NCI-H187 (cell line): ENCODE data around the gene ASAP2.

Source experiments
- DNase-seq, 2 experiments: peaks; one replicate each; lab custom pipeline; 2025; lab: John Stamatoyannopoulos, UW

ASAP2 gene

DNA sequence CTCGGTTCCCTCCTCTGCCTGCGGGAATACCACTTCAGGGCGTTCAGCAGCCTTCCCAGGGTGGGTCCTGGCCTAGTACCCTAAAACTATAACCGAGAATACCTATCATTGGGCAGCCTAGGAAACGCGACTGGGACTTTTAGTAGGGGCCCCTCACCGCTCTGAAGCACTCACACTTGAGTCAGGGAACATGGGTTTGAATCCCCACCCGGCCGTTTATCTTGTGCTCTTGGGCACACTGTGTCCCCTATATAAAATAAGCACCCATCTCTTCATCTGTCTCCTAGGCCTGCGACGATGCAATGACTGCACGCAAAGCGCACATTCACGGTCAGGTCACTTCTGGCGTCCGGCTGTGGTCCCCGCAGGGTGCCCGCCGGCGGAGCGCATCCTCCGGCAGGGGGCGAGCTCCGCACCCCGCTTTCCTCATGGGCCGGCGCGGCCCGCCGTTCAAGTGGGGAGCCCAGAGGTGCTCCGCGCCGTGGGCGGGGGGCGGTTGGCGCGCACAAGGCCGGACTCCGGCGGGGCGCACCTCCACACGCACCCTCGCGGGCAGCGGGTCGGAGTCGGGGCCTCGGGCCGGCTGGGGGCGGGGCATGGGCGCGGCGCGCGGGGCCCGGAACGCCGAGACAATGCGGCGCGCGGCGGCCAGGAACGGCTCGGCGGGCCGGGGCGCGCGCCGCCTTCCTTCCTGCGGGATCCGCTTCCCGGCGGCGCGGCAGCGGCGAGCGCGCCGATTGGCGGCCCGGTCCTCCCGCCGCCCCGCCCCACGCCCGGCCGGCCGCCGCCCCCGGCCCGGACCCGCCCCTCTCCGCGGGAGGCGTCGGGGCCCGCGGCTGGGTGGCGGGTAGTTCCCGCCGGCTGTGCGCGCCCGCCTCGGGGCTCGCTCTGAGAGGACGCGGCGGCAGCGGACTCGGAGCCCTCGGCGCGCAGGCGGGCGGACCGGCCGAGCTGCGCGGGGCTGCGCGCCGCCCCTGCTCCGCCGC lies at the start of gene ASAP2:
Gene ASAP2, plus strand, starts transcription at position 850 of the 986 bp plus-strand sequence. CDS start 293 bp downstream, outside the sequence.
- DNase-seq = peak in 1 of 2 experiments; percentile 84

DNA sequence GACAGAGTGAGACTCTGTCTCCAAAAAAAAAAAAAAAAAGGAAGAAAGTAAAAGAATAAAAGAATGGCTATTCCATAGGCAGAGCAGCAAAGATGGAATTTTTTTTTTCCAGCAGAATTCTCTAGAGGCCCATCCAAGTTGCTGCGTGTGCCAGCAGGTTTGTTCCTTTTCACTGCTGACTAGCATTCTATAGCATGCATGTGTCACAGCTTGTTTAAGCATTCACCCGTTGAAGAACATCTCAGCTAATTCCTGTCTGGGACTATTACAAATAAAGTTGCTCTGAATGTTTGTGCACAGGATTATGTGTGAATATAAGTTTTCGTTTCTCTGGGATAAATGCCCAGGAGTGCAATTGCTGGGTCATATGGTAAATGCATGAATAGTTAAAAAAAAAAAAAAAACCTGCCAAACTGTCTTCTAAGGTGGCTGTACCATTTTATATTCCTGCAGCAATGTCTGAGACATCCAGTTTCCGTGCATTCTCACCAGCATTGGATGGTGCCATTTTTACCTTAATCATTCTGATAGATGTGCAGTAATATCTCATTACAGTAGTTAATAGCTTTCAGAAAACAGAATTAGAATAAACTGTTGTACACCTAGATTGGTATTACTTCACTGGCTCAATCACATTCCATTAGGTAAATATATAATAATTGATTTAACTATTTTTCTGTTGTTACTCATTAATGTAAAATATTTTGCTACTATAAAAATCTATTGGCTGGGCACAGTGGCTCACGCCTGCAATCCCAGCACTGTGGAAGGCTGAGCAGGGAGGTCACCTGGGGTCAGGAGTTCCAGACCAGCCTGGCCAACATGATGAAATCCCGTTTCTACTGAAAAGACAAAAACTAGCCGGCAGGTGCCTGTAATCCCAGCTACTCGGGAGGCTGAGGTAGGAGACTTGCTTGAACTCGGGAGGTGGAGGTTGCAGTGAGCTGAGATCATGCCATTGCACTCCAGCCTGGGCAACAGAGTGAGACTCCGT lies 47.5 kb upstream of the ASAP2 start:
- no peak for DNase-seq

DNA sequence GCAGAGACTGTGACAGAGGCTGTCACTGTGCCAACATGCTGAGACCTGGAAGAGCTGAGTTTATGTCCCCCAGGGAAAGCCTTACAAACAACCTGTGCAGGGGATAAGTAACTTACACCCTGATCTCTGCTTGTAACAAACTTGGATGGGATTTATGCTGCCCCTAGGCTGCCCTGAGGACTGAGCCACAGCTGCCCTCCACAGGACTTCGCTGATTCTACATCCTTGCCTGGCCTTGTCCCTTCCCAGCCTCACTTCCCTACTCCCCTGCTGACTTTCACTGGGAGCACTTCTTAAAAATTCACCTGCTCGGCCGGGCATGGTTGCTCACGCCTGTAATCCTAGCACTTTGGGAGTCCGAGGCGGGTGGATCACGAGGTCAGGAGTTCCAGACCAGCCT lies 45.9 kb upstream of the ASAP2 start:
- no peak for DNase-seq

DNA sequence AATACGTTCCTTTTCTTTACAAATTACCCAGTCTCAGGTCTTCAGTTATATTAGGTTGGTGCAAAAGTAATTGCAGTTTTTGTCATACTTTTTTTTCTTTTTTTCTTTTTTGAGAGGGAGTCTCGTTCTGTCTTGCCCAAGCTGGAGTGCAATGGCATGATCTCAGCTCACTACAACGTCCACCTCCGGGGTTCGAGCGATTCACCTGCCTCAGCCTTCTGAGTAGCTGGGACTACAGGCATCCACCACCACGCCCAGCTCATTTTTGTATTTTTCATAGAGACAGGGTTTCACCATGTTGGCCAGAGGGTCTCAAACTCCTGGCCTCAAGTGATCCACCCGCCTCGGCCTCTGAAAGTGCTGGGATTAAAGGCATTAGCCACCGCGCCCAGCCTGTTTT lies 43.8 kb upstream of the ASAP2 start:
- DNase-seq = no peak

DNA sequence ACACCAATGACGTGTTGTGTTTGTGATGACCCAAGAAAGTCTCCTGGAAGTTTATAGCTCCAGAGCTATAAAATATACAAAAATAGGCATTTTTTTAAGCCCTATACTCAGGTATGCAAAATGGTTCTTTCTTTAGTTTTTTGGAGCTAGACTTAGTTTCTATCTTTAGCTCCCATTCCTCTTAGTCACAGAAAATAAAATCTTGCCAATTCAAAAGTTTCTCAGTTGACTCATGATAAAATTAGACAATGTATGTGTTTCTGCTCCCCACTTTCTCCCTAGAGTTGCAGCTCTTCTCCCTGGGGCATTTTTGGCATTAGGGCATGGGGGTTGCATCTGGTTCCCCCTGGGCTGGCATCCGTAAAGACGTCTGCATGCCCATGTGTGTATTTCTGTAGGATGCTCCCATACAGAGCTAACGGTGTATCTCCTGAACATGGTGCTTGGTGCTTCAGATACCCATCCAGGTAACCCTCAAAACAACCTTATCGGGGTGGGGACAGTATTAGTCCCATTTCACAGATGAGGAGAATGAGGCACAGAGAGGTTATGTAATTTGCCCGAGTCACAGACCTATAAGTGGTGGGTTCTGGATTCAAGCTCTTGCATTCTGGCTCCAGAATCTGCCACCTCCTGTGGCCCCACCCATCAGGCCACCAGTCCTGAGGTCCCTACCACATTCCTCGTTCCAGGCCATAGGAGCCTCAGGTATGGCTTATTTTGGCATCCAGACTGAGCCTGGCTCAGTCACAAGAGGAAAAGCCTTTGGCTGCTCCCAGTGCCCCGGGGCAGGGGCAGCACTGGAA lies 43.1 kb upstream of the ASAP2 start:
- no peak for DNase-seq

DNA sequence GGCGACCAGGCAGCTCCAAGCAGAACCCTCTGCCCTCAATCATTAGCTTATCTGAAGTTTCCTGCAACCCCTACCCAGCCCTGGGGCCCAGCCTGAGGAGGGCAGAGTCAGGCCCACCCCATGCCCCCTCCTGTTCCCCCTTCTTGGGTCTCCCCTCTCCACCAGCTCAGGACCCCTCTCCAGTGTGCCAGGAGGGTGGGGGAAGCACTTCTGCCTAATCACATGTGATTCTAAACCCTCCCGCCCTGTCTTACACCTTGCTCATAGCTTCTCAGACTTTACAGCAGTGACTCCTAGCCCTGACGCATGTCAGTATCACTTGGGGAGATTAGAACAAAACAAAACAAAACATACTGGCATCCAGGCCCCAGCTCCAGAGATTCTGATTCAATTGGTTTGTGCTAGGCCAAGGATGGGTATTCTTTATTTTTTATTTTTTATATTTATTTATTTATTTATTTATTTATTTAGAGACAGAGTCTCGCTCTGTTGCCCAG lies 42.5 kb upstream of the ASAP2 start:
- DNase-seq = no peak

DNA sequence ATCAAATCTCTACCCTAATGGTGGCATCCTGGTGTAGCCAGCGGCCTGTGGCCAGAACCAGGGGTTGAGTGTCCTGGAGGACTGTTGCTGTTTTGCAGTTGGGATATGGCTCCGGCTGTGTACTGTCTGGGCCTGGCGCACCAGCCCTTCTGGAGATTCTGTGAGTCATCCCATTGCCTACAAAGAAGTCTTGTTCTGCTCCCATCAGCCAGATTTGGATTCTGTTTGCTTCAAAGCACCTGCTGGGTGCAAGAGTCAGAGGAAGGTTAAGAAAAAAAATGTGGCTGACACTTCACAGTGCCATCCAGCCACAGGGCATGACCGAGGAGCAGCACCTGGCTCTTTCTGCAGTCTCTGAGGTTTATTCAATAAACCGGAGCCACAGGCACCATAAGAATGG lies 41.0 kb upstream of the ASAP2 start:
- DNase-seq = no peak

DNA sequence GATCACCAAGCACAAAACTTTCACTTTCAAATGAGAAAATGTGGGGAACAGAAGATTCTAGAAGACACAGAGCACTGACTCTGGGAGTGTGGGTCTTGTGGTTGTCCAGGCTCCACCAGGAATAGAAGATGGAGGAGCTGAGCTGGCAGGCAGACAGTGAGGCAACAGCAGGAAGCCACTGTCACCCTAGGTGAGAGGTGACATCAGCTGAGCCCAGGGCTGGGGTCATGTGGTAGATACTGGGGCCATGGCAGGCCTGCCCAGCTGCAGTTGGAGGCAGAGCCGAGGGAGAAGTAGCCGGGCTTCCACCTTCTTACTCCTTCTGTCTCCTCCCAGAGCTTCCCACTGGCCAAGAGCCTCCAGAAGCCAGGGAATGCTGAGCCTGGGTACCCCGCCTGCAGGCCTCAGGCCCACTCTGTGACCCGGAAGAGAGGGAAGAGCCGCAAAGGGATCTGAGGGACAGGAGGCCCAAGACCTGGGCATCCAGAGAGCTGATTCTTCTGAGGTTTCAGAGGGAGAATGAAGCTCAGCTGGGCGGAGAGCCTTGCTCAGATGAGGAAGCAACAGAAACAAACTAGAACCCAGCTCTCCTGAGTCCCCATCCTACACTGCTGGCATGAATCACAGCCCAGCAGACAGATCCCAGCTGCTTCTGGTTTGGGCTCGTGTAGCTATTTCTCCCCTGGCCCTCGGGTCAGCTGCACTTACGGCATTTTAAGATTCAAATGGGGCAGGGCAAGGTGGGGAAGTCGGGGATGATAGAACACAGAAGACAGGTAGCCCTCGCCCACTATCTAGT lies 39.8 kb upstream of the ASAP2 start:
- no peak for DNase-seq

DNA sequence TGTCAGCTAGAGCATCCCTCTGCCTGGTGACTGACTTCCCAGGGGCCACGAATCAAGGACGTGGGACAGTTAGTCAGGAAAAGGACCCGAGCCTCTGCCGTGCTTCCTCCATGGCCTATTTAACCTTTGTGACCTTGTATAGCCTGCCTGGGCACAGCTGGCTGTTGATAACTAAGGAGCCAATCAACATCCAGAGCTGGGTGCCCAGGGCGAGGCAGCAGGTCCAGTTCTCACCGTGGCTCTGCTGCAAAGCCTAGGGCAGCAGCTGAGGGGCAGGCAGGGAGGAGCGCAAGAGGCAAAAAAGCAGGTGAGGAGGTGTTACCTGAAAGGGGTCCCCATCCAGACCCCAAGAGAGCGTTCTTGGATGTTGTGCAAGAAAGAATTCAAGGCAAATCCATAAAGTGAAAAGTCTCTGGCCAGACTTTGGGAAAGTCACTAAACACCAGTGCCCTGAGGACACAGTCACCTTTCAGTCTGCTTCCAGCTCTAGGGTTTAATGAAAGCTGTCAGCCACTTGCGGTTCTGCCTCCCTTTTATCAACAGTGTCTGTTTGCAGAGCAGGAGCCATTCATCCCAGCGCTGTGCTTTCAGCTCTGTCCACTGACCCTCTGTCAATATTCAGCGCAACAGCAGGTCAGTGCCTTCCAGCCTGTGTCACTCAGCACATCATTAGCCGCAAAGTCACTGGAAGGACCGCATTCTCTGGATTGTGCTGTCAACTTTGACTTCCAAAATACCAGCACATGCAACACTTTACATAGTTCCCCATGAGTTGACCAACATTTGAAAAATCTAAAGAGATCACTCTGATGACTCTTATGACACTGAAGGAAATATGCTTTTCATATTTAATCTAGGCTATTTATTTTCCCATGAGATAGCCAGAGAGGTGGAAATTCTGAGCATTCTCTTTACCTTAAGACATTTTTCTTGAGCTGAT lies 38.6 kb upstream of the ASAP2 start:
- no peak for DNase-seq

DNA sequence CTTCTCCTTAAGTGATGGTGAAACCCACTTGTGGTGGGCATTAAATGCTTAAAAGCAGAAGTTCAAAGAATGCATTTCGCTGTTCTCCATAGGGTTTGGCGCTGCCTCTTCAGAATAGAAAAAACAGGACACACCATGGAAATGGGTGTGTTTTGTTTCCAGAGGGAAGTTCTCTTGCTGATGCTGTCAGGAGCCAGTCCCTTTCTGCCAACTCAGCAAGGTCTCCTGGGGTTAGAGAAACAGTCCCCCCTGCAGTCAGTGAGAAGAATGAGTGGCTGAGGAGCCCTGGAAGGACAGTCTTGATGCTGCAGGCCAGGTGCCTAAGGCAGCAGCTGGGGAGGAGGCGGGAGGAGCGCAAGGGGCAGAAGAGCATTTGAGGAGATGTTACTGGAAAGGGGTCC lies 37.8 kb upstream of the ASAP2 start:
- DNase-seq = no peak

DNA sequence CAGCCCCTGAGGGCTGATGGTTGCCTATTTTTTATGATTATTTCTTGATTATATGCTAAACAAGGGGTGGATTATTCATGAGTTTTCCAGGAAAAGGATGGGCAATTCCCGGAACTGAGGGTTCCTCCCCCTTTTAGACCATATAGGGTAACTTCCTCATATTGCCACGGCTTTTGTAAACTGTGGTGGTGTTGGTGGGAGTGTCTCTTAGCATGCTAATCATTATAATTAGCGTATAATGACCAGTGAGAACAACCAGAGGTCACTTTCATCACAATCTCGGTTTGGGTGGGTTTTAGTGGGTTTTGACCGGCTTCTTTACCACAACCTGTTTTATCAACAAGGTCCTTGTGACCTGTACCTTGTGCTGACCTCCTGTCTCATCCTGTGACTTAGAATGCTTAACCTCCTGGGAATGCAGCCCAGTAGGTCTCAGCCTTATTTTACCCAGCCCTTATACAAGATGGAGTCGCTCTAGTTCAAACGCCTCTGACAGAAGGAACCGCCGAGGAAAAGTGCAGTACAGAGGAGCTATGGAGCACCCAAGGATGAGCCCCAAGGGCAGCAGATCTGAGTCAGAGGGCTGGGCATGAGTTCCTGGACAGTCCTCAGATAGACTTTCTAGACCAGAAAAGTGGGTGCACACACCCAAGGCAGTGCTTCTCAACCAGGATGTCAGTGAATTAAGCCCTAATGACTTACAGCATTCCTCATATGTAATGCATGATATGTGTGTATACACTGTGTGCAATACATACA lies 37.1 kb upstream of the ASAP2 start:
- no peak for DNase-seq

DNA sequence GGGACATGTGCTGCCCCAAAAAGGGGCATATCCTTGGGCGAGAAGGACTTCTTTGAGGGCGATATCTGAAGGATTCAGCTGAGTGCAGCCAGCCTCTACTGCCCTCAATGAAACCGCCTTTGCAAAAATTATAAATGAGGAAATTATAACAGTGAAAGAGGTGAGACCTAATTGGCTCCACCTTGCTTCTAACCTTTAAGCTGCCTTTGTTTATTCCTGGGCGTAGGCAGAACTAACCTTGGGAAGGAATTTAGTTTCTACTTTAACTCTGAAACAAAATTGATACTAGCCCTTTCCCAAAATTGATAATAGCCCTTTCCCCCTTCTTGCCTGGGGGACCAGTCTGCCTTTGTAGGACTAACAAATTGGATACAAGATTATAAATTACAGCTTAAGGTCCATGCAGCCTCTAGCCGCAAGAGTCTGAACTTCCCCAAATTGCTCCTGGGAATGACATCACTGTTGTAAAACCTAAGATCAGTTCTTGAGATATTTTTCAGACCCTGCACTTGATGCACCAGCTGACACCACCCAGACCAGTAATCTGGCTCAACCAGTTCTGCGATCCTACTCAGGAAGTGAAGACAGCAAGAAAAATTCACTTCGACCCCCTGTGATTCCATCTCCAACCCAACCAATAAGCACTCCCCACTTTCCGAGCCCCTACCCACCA lies 36.0 kb upstream of the ASAP2 start:
- no peak for DNase-seq

DNA sequence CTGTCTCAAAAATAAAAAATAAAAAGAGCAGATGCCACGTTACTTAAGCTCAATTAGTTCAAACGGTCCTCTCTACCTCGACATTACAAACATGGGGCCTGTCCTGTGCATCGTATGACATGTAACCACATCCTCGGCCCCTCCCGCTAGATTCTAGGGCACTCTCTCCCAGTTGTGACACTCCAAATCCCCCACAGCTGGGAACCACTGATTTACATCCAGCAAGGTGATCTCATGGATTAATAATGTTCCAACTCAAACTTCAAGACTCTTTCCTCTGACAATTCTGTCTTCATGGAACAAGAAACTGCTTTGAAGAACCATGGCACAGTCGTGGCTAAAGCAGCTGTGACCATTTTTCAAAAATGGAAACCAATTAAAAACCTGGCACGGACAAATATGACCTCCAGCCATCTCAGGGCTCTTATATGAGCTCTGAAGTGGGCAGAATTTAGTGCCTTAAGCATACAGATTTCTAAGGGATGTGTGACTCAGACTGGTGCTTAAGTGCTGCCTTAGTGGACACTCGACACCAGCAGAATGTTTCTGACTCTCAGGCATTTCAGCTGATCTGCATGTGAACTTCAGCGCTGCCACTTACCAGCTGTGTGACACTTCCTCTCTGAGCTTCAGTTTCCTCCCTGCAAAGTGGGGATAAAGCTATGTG lies 31.7 kb upstream of the ASAP2 start:
- peak; percentile 93 to 96 for DNase-seq

DNA sequence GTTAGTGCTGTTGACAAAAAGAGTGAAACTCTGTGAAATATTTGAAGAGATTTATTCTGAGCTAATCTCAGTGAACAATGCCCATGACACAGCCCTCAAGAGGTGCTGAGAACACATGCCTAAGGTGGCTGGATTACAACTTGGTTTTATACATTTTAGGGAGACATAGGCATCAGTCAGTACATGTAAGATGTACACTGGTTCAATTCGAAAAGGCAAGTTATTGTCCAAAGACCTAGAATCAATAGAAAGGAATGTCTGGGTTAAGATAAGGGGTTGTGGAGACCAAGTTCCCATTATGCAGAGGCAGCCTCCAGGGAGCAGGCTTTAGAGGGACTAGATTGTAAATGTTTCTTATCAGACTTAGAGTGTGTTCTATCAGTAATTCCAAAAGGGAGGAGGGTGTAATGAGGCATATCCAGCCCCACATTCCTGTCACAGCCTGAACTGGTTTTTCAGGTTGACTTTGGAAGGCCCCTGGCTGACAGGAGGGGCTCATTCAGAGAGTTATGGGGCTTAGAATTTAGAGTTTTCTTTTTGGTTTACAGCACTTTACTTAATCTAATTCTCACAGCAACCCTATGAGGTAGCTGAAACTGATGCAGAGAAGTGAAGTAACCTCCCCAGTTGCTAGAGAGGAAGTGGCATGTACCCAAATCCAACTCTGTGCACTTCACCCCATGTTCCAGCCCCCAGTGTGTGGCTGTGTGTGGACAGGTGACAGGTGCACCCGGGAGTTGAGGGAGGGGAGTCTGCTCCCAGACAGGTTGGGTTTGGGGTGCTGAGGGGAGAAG lies 28.3 kb upstream of the ASAP2 start:
- no peak for DNase-seq

DNA sequence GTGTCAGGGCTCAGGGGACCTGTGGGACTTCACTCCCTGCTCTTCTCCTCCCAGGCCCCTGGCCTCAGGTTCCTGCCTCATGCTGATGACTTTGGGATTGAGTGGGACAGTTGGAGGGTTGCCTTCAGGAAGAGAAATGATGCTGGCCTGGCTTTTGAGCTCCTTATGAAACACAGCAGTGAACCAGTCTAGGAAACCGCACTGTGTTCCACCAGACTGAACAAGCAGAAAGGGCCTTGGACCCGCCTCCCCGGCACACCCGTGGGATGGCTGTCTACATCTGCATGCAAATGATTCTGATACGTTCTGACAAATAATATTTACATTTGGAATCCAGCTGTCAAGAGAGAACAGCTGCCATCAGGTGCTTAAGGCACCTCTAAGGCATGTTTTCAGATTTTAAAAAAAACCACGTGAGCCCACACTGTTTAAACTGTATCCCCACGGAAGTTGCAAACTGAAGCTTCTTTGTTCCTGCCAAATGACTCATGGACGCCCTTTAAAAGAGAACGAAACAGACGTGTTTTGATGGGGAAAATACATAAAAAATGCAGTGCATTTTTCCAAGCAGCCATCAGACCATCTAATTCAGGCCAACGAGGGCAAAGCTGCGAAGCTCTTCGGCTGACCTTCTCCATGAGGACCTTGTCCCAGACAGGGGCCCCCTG lies 27.6 kb upstream of the ASAP2 start:
- DNase-seq = peak; percentile 83 to 88

DNA sequence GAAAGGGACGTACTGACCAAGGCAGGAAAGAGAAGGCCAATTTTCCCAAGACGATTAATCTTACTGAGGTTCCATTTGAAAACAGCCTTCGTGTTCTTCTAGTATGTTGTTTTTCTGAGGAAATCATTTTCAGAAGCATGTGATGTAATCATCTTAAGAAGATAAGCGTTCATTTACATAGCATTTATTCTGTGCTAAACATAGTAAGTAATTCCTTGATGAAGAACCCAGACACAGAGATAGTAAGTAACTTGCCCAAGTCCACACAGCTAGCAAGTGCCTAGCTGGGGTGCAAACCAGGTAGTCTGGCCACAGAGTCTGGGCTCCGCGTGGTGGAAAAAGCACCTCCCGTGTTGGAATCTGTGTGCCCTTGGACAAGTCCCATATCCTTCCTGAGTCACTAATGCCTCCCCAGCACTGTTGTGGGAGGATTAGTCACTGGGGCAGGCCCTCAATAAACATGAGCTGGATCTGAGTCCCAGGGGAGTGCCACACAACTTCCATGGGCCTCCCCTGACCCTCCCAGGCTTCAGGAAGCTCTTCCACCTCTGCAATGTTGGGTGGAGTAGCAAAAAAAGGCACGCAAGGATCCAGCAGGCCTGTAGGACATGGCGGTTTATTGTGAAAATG lies 26.9 kb upstream of the ASAP2 start:
- no peak for DNase-seq
